ENCODE measurements around the gene NDUFB8. TPM values are rescaled to one million over a fixed set of nuclear protein-coding genes. Genes with fewer than 3 reads are reported as not detected.
"Not testable (repeated sequence)": the region's sequence is repeated elsewhere in the genome, so short reads cannot be mapped to it uniquely, and the experiment has no call there.

The NDUFB8 gene
- polyA plus RNA-seq (2013): 229 and 233 TPM in 2 replicates

DNA sequence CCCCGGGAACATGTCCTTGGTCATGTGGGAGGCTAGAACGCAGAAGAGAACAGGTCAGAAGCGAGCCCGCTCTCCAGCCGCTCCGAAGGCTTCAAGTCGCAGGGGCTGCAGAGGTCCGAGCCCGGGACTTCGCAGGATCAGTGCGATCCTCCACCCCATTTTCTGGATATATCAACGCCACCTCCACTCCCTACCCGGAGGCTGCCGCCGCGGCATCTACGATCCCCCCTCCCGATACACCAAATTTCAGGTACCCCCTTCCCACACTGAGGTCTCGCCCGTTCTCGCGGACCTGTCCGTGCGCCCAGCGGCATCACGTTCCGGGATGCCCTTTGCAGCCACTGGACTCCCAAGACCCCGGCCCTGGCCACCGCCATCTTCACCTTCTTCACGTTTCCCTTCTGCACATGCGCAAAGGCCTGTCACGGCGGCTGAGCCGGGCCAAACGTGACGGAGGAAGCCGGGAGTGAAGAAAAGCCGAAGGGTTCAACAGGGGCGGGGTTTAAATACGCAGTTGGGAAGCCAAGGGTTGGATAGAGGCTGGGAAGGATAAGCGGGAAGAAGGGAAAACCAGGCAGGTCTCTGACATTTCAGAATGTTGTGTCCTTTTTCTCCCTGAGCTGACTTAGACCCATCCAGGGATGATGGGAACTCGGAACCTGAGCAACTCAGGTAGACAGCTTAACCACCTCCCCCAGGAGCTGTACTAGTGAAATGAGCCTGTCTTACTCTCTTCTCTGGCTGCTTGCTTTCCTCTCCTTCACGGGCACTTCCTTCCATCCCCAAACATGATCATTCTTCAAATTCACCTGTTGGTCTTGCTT, at the start of gene NDUFB8:
TSS of gene NDUFB8 (minus strand) at position 397 of the 824 bp plus-strand sequence. CDS start at position 377, 20 bp downstream.
- H3K14ac ChIP-seq (ENCODE audit: low read length): peak within 1 kb of the TSS; percentile 78
- peaks cover 14 to 17% of the 10 kb centered on the region in 2 experiments for H3K36me3 ChIP-seq (ENCODE audit: control insufficient read depth in 1 of 2, insufficient read depth in 2 of 2, low read length in 2 of 2)
- H2BK12ac ChIP-seq (ENCODE audit: low read length): no peak within 1 kb of the TSS
- H4K91ac ChIP-seq (ENCODE audit: low read depth, low read length): peak within 1 kb of the TSS; percentile 49
- H2BK5ac ChIP-seq (ENCODE audit: low read depth, low read length, poor library complexity): peak within 1 kb of the TSS; percentile 24
- no peak within 1 kb of the TSS for H2AK5ac ChIP-seq (ENCODE audit: low read length)
- no peaks in the 10 kb centered on the region for H3K27me3 ChIP-seq (ENCODE audit: insufficient read depth, low read length)
- peak within 1 kb of the TSS; percentile 92 for H2AFZ ChIP-seq (ENCODE audit: insufficient read depth, low read length, poor library complexity)
- peak within 1 kb of the TSS; percentile 88 for H3K9ac ChIP-seq (ENCODE audit: low read length)
- peak within 1 kb of the TSS; percentile 97 for H3K4me3 ChIP-seq (ENCODE audit: low read depth, low read length)
- H3K4me2 ChIP-seq (ENCODE audit: low read length): peak within 1 kb of the TSS; percentile 93
- peaks cover 3 to 9% of the 10 kb centered on the region in 2 experiments for H3K4me1 ChIP-seq (ENCODE audit: control insufficient read depth in 1 of 2, insufficient read depth in 2 of 2, low read length in 2 of 2)
- H4K12ac ChIP-seq (ENCODE audit: low read depth, low read length): peak within 1 kb of the TSS; percentile 72
- no peak within 1 kb of the TSS for H3K27ac ChIP-seq (ENCODE audit: low read depth, low read length)
- H3K18ac ChIP-seq (ENCODE audit: low read length): peak within 1 kb of the TSS; percentile 85
- peak within 1 kb of the TSS; percentile 87 for H4K8ac ChIP-seq (ENCODE audit: low read depth, low read length)
- no peaks in the 10 kb centered on the region for H3K9me3 ChIP-seq (ENCODE audit: insufficient read depth, low read depth, low read length)
- peaks cover 6% of the 10 kb centered on the region for H3K79me1 ChIP-seq (ENCODE audit: low read length)
- H2BK120ac ChIP-seq (ENCODE audit: insufficient read depth, low read length, poor library complexity): peak within 1 kb of the TSS; percentile 23
- peak; percentile 78 to 93 for DNase-seq
- no CpG with 5 or more reads among the region's 43 CpGs for WGBS (ENCODE audit: extremely low coverage, insufficient coverage, insufficient read length)
- no peak within 1 kb of the TSS for H3K23ac ChIP-seq (ENCODE audit: low read length)
- peak within 1 kb of the TSS; percentile 89 for H3K4ac ChIP-seq (ENCODE audit: low read depth, low read length)
- peaks cover 7% of the 10 kb centered on the region for H3K79me2 ChIP-seq (ENCODE audit: control insufficient read depth, insufficient read depth, low read length, poor library complexity)

DNA sequence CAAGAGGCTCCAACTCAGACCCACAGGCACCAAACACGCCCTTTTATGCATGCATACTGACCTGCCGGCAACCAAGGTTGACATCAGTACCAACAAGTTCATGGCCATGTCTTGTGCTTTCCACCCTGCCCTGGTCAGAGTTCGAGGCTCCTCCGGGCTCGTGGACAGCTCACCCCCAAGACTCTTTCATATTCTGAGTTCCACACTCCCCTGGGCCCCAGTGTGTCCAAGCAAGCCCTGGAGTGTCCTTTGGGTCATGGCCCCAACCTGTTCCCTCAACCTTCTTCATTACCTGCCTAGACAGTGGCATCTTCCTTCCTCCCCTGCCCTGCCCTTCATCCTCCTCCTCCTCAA, 46.6 kb upstream of the NDUFB8 start:
- no peak for DNase-seq
- Histone ChIP-seq H3K4ac (ENCODE audit: low read depth, low read length) (no peak overlapping the region), H3K4me3 (ENCODE audit: low read depth, low read length) (no peak overlapping the region), H3K4me2 (ENCODE audit: low read length) (no peak overlapping the region), H3K27me3 (ENCODE audit: insufficient read depth, low read length) (no peaks in the 10 kb centered on the region), H3K36me3 (ENCODE audit: control insufficient read depth in 1 of 2, insufficient read depth in 2 of 2, low read length in 2 of 2) (no peaks in the 10 kb centered on the region), H2AK5ac (ENCODE audit: low read length) (no peak overlapping the region), H3K23ac (ENCODE audit: low read length) (no peak overlapping the region), H3K9me3 (ENCODE audit: insufficient read depth, low read depth, low read length) (peaks cover 2% of the 10 kb centered on the region), H3K27ac (ENCODE audit: low read depth, low read length) (no peak overlapping the region), H2AFZ (ENCODE audit: insufficient read depth, low read length, poor library complexity) (no peak overlapping the region), H3K14ac (ENCODE audit: low read length) (no peak overlapping the region), H2BK5ac (ENCODE audit: low read depth, low read length, poor library complexity) (no peak overlapping the region), H3K79me2 (ENCODE audit: control insufficient read depth, insufficient read depth, low read length, poor library complexity) (no peaks in the 10 kb centered on the region), H4K91ac (ENCODE audit: low read depth, low read length) (no peak overlapping the region), H3K79me1 (ENCODE audit: low read length) (no peaks in the 10 kb centered on the region), H3K9ac (ENCODE audit: low read length) (no peak overlapping the region), H2BK12ac (ENCODE audit: low read length) (no peak overlapping the region), H3K4me1 (ENCODE audit: control insufficient read depth in 1 of 2, insufficient read depth in 2 of 2, low read length in 2 of 2) (no peaks in the 10 kb centered on the region), H3K18ac (ENCODE audit: low read length) (no peak overlapping the region), H2BK120ac (ENCODE audit: insufficient read depth, low read length, poor library complexity) (no peak overlapping the region), H4K8ac (ENCODE audit: low read depth, low read length) (no peak overlapping the region), H4K12ac (ENCODE audit: low read depth, low read length) (no peak overlapping the region)
- no CpG with 5 or more reads among the region's 5 CpGs for WGBS (ENCODE audit: extremely low coverage, insufficient coverage, insufficient read length)

GRCh38 chr10:100575585-100576281, 46.1 kb upstream of the NDUFB8 start:
- Histone ChIP-seq H4K91ac (ENCODE audit: low read depth, low read length) (no peak overlapping the region), H4K8ac (ENCODE audit: low read depth, low read length) (no peak overlapping the region), H3K14ac (ENCODE audit: low read length) (no peak overlapping the region), H3K79me1 (ENCODE audit: low read length) (no peaks in the 10 kb centered on the region), H2AFZ (ENCODE audit: insufficient read depth, low read length, poor library complexity) (no peak overlapping the region), H3K4me2 (ENCODE audit: low read length) (no peak overlapping the region), H3K9ac (ENCODE audit: low read length) (no peak overlapping the region), H3K4ac (ENCODE audit: low read depth, low read length) (no peak overlapping the region), H4K12ac (ENCODE audit: low read depth, low read length) (no peak overlapping the region), H3K9me3 (ENCODE audit: insufficient read depth, low read depth, low read length) (peaks cover 2% of the 10 kb centered on the region), H3K18ac (ENCODE audit: low read length) (no peak overlapping the region), H3K36me3 (ENCODE audit: control insufficient read depth in 1 of 2, insufficient read depth in 2 of 2, low read length in 2 of 2) (no peaks in the 10 kb centered on the region), H3K4me1 (ENCODE audit: control insufficient read depth in 1 of 2, insufficient read depth in 2 of 2, low read length in 2 of 2) (no peaks in the 10 kb centered on the region), H3K27ac (ENCODE audit: low read depth, low read length) (no peak overlapping the region), H3K27me3 (ENCODE audit: insufficient read depth, low read length) (no peaks in the 10 kb centered on the region), H2BK12ac (ENCODE audit: low read length) (no peak overlapping the region), H3K23ac (ENCODE audit: low read length) (no peak overlapping the region), H2BK120ac (ENCODE audit: insufficient read depth, low read length, poor library complexity) (no peak overlapping the region), H3K79me2 (ENCODE audit: control insufficient read depth, insufficient read depth, low read length, poor library complexity) (no peaks in the 10 kb centered on the region), H2AK5ac (ENCODE audit: low read length) (no peak overlapping the region), H2BK5ac (ENCODE audit: low read depth, low read length, poor library complexity) (no peak overlapping the region), H3K4me3 (ENCODE audit: low read depth, low read length) (no peak overlapping the region)
- no peak for DNase-seq
- no CpG with 5 or more reads among the region's 8 CpGs for WGBS (ENCODE audit: extremely low coverage, insufficient coverage, insufficient read length)

DNA sequence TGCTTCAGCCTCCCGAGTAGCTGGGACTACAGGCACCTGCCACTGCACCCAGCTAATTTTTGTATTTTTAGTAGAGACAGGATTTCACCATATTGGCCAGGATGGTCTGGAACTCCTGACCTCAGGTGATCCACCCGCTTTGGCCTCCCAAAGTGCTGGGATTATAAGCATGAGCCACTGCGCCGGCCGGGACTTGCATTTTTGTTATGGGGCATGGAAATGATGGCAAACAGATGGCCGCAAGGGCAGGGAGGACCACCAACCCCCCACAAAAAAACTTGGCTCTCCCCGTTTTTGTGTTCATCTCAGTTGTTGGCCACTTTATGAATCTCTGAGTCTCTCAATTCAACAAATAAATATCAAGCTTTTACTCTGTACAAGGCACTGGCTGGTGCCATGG, 45.5 kb upstream of the NDUFB8 start:
- not testable (repeated sequence) for H3K9ac ChIP-seq (ENCODE audit: low read length); H3K27me3 ChIP-seq (ENCODE audit: insufficient read depth, low read length); H2BK5ac ChIP-seq (ENCODE audit: low read depth, low read length, poor library complexity); H3K36me3 ChIP-seq (ENCODE audit: control insufficient read depth in 1 of 2, insufficient read depth in 2 of 2, low read length in 2 of 2); H3K4ac ChIP-seq (ENCODE audit: low read depth, low read length); H4K91ac ChIP-seq (ENCODE audit: low read depth, low read length); H2BK120ac ChIP-seq (ENCODE audit: insufficient read depth, low read length, poor library complexity); H3K27ac ChIP-seq (ENCODE audit: low read depth, low read length); H2AFZ ChIP-seq (ENCODE audit: insufficient read depth, low read length, poor library complexity); H3K14ac ChIP-seq (ENCODE audit: low read length); H3K79me2 ChIP-seq (ENCODE audit: control insufficient read depth, insufficient read depth, low read length, poor library complexity); H2BK12ac ChIP-seq (ENCODE audit: low read length); DNase-seq; H3K4me2 ChIP-seq (ENCODE audit: low read length); H4K12ac ChIP-seq (ENCODE audit: low read depth, low read length); H3K18ac ChIP-seq (ENCODE audit: low read length); H2AK5ac ChIP-seq (ENCODE audit: low read length); H3K4me3 ChIP-seq (ENCODE audit: low read depth, low read length); H4K8ac ChIP-seq (ENCODE audit: low read depth, low read length); H3K79me1 ChIP-seq (ENCODE audit: low read length); H3K9me3 ChIP-seq (ENCODE audit: insufficient read depth, low read depth, low read length); H3K23ac ChIP-seq (ENCODE audit: low read length); H3K4me1 ChIP-seq (ENCODE audit: control insufficient read depth in 1 of 2, insufficient read depth in 2 of 2, low read length in 2 of 2)
- no CpG with 5 or more reads among the region's 7 CpGs for WGBS (ENCODE audit: extremely low coverage, insufficient coverage, insufficient read length)
